GM18507 (cell line): ENCODE data around the gene PITPNB.
A peak's percentile ranks its signal among the peaks of the same experiment; 100 is the strongest.

ENCODE experiments used
- DNase-seq: peaks from one replicate; pipeline ENCODE4 v3.0.0; 2011; ENCODE audit warnings: low read depth; ENCODE audit not compliant: insufficient read length; ENCODE audit errors: extremely low spot score
- FAIRE-seq: peaks from 2 replicates; lab custom pipeline; 2011; peaks lifted over from hg19 to GRCh38; lab: Jason Lieb, UNC

PITPNB gene

DNA sequence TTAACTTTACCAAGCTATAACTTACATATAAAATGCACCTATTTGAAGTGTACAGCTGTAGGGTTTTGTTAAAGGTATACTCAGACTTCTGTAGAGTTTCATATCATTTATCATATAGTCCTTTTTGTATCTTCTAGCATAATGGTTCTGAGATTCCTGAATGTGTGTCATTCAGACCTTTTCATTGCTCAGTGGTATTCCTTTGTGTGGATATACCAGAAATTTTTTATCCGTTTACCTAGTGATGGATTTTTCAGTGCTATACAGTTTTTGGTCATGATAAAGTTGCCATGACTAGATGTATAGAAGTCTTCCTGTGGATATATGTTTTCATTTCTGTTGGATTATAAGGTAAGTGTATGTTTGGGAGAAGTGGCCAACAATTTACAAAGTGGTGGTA is 6.3 kb upstream of the PITPNB start:
- DNase-seq: no peak
- FAIRE-seq: no peak

DNA sequence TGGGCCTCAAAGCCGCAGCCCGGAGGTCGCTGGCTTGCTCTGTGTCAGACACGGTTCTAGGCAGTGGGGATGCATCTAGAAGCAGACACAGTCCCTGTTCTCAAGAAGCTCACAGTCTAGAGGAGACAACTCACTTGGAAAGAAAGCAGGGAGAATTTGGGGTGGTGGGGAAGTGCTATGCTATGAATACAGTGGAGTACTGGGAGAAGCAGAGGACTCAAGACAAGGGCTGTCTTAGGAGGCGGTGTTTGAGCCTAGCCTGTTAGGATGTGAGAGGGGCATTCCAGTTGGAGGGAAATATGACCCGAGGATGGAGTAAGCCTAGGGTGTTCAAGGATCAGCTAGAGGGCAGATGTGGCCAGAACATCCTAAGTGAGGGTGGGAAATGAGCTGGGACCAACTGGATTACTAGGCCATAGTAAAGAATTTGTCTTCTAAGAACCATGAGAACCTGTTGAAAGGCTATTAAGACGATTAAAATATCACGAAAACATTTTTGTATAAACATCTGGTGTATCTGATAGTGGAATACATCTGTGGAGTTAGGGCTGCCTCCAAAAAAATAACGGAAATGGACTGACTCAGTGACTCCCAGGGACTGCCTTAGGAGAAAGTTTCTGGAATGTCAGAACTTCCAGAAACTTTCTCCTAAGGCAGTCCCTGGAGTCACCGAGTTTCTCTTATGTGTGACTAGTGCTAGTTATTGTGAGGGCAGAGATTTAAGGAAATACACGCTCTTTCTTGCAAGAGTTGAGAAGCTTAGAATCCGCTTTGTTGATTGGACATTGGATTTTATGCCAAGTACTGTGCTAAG is 1.1 kb upstream of the PITPNB start:
- FAIRE-seq (no peak), DNase-seq (no peak)

DNA sequence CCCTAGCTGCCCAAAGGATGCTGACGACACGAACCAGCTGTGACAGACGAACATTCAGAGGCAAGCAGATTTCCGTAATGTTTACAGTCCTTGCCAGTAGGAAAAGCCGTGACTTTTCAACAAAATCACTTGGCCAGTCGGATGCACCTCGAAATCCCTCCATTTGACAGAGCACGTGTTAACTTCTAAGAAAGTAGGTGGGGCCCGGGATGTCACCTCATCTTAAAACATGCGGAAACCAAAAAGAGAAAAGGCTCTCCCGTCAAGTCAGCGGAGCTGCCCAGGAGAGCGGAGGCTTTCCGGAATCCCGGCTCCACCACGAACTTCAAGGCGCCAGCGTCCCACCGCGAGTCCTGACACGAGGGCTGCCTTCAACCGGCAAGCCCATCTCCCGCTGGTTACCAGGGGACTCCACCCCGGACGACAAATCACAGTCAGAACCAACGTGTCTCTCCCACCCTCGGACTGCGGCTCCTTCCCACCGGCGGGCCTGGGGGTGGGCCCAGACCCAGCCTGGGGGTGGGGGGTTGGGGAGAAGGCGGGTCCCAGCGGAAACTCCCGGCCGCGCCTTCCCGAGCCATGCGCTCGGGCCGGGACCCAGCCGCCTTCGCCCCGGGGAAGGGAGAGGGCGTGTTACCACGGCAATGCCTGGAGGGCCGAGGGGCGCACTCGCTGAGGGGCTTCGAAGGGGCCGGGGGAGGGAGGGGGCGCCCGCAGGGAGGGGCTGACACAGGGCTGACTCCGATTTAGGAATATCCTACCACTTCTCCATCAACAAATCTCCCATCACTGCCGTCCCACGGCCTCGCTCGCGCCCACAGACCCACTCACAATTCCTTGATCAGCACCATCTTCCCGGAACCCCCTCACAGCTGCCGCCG is 475 bp downstream of the PITPNB start:
- DNase-seq: no peak
- peak; percentile 54 for FAIRE-seq

DNA sequence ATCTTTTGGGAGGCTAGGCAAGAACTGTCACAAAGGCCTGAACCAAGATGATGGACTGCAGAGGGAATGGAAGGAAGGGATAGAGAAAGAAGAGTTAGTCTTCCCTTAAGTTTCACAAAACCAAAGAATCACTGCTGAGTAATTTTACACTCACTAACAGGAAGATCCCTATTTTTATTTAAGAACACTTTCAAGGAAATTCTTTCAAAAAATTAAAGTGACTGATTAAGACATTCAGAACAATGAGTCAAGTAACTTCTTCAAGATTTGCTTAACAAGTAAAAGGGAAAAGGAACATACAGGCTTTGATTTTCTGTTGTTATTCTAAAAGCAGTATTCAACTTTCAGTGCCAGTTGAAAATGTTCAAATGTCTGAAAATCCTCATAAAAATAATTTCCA is 3.1 kb downstream of the PITPNB start:
- DNase-seq (no peak), FAIRE-seq (no peak)

DNA sequence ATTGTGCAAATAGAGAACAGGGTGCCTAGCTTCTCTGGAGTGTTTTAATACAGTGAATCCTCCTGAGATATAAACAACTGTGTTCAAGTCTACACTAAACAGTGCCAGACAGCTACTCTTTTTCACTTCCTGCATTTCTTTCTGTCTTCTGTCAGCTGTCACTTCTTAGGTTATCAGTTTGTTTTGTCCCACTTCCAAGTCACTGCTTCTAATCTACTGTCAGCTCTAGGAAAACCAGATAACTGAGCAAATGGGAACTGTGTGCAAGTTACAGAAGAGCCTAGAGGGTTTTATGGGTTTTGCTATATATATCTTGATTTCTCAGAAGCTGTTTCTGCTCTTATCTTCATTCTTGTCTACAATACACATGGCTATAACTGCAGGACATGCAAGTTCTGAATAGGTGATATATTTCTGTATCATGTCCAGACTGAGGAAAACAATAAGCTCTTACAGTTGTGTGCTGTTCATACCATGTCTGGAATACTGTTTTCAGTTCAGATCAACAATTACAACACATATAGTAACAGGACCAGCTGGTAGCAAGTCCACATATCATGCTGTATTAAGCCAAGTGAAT is 5.8 kb downstream of the PITPNB start:
- FAIRE-seq (peak; percentile 50), DNase-seq (no peak)

DNA sequence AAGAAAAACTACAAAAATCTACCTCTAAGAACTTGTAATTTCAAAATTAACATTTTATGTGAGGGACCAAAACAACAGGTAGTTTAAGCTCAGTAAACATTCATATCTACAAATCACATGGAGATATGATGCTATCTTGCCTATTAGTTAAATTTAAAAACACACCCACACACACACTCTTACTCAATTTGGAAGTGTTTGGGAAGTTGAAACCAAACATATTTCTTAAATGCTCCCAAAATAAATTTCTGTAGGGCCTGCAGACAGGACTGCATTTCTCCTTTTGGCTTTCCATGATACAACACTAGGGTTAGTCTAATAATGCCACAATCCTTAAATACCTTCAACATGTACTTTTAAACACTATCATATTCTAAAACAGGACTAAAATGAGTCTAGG is 7.0 kb downstream of the PITPNB start:
- DNase-seq (no peak), FAIRE-seq (peak; percentile 33)

DNA sequence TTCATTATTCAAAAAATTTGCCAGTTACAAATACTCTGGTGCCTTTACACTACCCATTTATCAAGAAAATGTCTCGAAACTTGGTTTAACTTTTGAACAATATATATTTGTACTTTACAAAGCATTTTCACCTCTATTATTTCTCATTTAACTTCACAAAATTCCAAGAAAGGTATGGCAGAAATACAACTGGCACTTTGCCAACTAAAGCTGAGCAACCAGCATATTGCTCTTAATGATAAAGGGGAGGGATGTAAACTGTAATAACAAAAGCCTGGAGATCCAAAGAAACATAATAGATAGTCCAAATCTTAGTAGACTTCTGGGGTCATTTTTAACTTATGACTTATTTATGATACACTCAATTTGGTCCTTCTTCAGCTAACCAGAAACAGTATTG is 7.7 kb downstream of the PITPNB start:
- no peak for DNase-seq
- no peak for FAIRE-seq

DNA sequence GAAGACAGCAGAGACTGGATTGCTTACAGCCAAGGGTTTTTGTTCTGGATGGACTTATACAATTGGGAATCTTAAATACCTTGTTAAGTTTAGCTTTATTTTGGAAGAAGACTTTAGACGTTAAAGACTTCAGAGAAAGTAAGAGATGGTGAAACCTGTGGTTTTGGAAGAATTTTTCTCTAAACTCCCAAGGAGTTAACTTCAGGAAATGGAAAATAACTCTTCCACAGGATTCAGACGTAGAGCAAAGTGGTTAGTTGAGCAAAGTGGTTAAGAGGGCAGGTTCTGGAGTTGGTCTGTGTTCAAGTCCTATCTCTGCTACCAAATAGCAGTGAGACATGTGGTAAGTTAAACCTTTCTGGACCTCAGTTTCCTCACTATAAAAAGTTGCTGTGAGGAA is 12.8 kb downstream of the PITPNB start:
- FAIRE-seq (no peak), DNase-seq (no peak)

DNA sequence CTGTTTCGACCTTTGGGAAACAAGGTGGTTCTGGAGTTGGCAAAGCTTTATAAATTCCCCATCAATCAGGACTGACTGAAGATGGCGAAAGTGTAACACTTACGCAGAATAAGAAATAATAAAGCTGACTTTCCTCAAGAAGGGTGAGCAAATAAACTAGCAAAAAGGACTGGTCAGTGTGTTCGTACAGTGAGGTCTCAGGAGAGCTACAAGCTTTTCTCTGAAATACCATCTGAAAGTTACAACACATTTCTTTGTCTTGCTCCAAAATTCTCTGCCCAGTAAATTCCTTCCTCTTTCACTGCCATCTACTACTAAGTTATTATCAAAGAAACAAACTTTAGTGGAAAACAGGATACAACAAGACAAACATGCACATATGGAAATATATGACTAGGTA is 13.4 kb downstream of the PITPNB start:
- FAIRE-seq (no peak), DNase-seq (no peak)

DNA sequence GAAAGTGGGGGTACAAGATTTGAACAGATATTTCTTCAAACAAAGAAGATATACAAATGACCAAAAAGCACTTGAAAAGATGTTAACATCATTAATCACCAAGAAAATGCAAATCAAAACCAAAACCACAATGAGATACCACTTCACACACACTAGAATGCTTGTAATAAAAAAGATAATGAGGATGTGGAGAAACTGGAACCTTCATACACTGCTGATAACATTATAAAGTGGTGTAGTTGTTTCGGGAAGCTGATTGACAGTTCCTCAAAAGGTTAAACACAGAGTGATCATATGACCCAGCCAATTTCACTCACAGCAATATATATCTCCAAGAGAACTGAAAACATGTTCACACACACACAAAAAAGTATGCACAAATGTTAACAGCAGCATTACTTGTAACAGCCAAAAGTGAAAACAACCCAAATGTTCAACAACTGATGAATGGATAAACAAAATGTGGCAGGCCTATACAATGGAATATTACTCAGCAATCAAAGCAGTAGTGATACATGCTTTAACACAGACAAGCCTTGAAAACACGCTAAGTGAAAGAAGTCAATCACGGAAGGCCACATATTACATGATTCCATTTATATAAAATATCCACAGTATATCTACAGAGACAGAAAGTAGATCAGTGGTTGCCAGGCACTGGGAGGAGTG is 15.1 kb downstream of the PITPNB start:
- FAIRE-seq: peak; percentile 81

DNA sequence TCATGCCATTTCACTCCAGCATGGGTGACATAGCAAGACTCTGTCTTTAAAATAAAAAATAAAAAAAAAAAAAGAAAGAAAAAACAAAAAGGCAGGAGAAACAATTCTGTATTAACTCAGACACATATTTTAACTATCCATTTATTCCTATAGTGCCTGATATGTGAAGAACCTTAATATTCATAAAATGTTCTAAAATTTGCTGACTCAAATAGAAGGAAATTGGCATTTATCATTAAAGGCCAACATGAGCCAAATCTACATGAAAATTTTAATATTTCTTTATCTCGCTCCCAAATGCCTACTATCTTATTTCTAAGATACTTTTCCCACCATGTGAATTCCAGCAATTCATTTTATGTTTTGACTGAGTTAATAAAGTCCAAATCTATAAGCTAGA is 18.9 kb downstream of the PITPNB start:
- FAIRE-seq (no peak), DNase-seq (no peak)

More for the DNA sequence above, 15.1 kb downstream of the PITPNB start:
- no peak for DNase-seq

DNA sequence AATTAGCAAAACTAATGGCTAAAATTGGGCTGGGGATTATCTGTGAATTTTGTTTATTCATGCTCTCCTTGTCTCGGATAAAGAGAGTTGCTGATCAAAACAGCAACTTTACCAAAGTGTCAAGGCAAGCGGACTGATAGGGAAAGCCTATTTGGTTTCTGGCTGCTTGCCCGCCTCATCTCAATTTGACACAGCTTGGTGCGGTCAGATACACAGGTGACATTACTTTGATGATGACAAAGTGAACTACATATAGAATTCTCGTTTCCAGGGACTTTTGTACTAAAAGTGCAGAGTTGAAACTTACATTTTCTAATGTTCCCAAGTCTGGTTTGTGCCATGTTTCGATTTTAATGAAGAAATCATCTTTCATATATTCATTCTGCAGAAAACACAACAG is 22.8 kb downstream of the PITPNB start:
- FAIRE-seq (no peak), DNase-seq (no peak)

DNA sequence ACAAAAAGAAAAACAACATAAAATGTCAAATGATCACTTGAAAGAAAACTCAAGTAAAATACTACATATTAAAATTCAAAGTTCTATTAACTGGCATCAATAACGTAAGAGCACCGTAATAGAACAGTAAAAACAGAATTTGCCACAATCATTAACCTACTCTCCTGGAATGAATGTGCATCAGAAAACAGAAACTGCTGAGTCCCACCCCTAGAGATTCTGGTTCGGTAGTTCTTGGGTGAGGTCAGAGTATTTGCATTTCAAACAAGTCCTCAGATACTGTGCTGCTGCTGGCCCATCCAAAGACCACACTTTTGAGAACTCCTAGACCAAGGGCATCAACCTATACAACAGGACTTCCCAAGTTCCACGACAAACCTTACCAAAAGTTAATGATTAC is 23.5 kb downstream of the PITPNB start:
- FAIRE-seq: peak; percentile 99

DNA sequence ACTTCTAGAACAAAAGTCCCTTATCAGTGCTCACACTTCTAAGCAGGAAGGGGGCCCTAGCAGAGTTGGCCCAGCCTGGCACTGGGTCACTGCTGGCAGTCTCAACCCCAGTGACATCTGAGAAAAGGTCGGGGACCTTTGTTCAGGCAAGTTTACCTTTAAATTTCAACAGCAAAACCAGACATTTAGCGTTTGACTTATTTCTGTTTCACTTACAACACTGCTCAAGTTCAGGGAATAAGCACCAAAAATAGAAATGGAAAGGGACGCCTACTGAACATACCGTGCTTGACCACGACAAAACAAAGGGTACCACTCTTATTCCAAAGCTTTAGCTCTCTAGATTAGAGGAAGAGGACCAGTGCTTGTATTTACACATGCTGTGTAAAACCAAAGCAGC is 26.2 kb downstream of the PITPNB start:
- DNase-seq (no peak), FAIRE-seq (no peak)

More for the DNA sequence above, 23.5 kb downstream of the PITPNB start:
- DNase-seq: peak; percentile 50

DNA sequence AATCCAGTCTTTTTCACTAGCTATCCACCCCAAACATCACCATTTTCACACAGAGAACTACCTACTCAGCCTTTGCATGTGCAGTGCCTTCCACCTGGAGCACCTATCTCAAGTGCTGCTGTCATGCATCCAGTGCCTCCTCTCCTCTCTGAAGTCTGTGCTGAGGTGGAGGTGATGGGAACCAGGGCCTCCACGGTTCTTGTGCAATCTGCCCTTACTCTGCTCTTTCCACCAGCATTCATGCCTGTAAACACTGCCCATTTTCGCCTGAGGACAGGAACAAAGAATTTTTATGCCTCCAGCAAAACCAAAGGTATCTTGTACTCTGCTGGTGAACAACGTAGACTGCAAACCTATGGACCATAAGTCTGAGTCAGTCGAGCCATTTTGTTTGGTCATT is 27.0 kb downstream of the PITPNB start:
- FAIRE-seq: no peak
- no peak for DNase-seq

DNA sequence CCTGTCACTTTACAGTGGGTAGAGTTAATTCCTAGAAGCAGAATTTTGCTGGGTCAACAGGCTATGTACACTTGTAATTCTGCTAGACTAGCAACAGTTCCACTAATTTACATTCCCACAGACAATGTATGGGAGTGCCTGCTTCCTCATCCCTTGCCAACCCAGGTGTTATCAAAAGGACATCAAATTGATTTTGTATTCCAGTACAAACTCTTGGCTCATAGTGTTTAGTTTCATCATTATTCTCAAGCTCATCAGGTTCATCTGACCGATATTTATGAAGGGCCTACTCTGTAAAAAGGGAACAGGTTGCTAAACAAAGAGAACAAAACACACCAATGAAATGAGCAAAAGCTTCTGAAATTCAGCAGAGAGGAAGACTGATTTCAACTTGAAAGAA is 30.7 kb downstream of the PITPNB start:
- FAIRE-seq (no peak), DNase-seq (no peak)

DNA sequence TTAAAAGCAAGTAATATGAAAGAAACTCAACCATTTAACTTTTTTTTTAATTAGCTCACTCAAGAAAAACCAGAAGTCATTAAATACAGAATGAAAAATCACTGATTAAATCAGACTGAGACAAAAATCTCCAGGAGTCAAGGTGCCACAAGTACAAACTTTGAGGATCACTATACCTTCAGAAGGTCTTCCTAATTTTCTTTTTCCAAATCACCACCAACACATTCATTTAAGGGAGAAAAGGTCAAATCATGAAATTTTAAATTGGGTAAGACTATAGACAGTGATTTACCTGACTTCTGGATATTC is 32.3 kb downstream of the PITPNB start:
- DNase-seq (no peak), FAIRE-seq (no peak)

DNA sequence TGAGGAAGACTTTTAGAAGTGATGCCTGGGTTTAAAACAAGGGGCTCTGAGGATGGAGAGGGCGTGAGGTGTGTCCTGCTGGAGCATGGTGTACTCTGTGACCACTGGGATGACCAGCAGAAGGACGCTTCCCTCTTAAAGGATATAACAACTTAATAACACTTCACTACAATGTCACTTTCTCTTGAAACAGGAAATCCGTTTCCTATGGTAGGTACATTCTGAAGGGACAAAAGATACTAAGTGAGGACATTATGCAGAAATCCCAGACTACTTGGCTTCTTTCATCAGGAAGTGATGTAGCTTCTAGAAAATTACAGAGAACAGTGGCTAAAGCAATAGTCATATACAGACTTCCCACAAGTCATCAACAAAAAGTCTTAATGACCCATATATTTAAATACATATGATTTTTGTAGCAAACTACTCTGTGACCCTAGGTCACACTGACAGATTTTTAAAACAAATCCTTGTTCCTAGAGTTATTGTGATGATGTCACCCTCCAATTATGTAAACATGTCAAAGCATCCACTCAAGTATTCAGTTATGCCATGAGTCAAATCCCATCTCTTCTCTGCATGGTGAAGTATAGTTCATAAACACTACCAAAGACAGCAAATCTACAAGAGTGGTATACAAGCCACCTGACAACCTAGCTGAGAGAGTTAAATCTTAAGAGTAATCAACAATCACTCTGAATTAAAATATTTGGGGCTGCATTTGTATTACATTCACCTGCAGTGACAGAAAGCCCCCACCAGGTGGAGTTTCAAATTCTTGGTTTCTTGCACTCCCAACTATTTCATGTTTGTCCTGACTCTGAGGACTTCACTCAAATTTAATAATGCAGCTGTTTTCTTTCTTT is 32.8 kb downstream of the PITPNB start:
- DNase-seq (no peak), FAIRE-seq (peak; percentile 69)

DNA sequence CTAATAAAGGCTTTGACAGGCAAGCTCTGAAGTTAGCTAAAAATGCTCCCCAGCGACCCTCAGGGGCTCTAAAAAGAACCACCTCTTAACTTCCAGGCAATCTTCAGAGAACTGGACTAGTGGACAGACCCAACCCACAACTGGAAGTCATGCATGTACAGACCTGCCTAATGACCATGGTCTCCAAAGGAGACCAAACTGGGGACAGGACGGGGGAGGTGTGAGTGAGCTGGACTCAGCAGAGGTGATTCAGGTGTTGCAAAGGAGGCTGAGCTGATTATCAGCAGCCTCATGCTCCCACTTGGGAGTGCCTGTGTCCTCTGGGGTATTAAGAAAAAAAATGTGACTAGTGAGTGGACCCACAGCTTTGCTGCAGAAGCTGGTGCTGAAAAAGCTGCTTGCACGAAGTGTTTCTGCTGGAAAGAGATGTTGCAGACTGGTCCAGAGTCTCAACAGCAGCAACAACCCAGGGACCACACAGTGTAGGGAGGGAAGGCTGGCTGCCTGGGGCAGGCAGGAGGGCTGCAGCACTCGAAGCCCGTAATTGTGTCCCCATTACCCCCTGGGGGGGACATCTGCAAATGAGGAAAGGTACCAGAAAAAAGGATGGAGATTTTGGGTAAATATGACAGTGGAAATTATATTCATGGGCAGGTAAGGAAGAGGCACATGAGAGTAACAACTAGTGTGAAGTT is 35.3 kb downstream of the PITPNB start:
- DNase-seq: no peak
- no peak for FAIRE-seq
